GM21528 (cell line): ENCODE measurements around the gene GUCY1A1.
"Not testable (repeated sequence)": the region's sequence is repeated elsewhere in the genome, so short reads cannot be mapped to it uniquely, and the experiment has no call there.

Experiments used
- ATAC-seq: cut with Tn5 transposase; IDR thresholded peaks from one replicate; pipeline ENCODE4 v1.9.1; 2021; ENCODE audit warnings: mild to moderate bottlenecking, moderate library complexity; ENCODE audit not compliant: unreplicated experiment, low FRiP score

GUCY1A1 gene, protein sequence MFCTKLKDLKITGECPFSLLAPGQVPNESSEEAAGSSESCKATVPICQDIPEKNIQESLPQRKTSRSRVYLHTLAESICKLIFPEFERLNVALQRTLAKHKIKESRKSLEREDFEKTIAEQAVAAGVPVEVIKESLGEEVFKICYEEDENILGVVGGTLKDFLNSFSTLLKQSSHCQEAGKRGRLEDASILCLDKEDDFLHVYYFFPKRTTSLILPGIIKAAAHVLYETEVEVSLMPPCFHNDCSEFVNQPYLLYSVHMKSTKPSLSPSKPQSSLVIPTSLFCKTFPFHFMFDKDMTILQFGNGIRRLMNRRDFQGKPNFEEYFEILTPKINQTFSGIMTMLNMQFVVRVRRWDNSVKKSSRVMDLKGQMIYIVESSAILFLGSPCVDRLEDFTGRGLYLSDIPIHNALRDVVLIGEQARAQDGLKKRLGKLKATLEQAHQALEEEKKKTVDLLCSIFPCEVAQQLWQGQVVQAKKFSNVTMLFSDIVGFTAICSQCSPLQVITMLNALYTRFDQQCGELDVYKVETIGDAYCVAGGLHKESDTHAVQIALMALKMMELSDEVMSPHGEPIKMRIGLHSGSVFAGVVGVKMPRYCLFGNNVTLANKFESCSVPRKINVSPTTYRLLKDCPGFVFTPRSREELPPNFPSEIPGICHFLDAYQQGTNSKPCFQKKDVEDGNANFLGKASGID

DNA sequence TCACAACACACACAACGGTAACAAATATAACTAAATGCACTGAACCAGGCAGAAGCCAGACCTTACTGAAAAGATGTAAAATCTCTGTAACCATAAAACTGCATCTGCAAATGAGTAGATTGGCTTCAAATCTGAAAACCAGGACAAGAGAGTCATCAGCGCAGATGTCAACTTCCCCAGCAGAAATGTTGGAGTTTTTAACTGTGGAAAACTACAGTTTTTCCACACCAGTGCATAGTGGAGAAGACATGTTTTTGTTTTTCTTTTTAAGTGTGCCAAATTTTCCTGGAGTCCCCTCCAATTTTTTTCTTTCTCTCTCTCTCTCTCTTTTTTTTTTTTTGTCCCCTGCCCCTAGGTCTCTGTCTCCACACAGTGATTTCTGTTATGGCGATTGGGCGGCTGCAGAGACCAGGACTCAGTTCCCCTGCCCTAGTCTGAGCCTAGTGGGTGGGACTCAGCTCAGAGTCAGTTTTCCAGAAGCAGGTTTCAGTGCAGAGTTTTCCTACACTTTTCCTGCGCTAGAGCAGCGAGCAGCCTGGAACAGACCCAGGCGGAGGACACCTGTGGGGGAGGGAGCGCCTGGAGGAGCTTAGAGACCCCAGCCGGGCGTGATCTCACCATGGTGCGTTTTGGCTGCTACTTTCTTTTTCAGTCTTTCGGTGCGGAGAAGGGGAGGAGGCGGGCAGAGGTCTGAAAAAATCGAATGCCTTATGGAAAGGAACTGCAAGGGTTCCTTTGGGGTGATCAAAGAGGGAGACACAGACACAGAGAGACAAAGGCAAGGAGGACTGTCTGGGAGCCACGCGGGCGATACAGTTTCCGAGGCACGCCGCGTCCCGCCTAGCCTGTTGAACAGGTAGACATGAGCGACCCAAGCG is at the start of gene GUCY1A1:
Gene GUCY1A1, plus strand, starts transcription at position 505 of the 878 bp plus-strand sequence. CDS start 30,020 bp downstream, outside the sequence.
- ATAC-seq = peak; percentile 23

DNA sequence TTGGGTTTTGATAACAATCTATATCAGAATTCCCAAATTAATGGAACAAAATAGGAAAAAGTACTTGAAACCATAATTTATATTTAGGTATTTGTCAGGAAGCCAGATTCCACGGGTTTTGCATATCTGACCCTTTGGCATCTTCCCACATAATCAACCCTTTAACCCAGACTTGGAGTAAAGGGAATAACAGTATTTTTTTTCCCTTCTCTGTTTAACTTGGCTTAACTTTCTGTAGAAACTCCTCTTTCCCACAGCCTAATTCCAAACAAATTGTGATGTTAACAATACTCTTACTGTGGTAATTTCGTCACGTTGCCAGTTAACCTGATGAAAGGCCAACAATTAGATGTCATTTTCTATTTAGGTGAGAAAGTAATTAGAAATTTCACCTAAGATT is 49.4 kb upstream of the GUCY1A1 start:
- ATAC-seq = no peak

GRCh38 chr4:155618183-155618838 is 48.3 kb upstream of the GUCY1A1 start:
- no peak for ATAC-seq

- no peak for ATAC-seq
Observed at GRCh38 chr4:155620637-155621036, 46.0 kb upstream of the GUCY1A1 start.

GRCh38 chr4:155624478-155624877 is 42.2 kb upstream of the GUCY1A1 start:
- ATAC-seq = peak; percentile 92

- no peak for ATAC-seq
Observed at GRCh38 chr4:155626561-155626960, 40.1 kb upstream of the GUCY1A1 start.

DNA sequence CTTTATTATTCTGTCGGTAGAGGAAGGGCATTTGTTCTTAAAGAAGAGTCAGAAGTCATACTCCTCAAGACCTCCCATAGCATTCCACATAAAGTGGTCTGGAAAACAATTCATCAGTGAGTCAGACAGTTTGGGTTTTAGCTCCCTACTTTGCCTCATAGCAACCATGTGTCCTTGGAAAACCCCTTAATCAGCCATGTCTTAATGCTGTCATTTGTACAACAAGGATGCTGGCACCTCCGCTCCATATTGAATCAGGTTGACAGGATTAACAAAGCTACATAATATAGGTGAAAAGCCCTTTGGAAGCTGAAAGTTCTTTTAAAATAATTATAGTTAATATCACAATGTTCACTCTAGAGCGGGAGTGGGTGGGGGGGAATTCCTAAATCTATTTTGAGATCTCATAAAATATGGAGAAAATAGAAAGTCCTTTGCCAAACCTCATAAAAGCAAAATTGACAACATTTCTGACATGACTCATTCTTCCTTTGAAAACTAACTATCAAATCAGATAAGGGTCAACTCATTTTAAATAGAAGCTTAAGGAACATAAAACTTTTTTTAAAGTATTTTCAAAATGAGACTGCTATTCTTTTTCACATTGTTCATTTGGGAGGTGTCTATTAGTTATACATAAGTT is 37.3 kb upstream of the GUCY1A1 start:
- ATAC-seq = no peak

DNA sequence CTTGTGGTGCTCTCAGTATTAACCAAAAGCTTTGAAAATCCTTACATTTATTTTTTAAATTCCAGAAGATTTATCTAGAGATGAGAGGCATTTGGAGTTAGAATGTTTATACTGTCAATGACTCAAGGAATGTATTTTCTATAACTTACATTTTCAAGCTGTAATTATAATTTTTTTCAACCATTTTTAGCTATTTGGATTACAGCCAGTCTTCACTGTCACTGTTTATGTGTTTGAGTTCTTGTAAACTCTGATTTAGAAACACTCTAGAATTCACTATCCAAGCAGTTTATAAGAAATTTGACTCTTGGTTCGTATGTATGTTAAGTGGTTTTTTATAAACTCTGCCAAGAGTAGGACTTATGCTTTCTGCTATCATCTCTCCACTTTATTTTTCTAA is 36.7 kb upstream of the GUCY1A1 start:
- ATAC-seq = no peak

DNA sequence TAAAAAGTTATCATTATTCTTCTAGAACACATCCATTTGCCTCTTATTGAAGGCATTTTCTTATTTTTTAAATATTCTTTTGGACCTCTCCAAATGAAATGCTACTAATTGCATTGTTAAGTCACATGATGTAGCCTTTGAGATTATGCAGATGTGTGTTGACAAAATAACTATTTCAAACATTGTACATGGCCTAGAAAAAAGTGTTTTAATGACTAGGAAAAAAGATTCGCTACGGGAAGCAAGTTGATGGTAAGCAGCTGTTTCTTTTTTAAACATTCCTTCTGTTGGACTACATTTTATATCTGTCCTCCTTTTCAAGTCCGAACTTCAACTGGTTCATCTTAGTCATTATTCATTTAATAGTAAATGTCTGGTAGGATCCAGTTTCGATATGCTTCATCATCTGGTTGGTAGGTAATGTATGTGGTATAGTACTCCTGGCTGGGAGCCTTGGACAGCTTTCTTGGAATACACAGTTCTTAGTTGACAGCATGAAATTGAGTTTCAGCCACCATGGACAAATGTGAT is 34.3 kb upstream of the GUCY1A1 start:
- no peak for ATAC-seq

DNA sequence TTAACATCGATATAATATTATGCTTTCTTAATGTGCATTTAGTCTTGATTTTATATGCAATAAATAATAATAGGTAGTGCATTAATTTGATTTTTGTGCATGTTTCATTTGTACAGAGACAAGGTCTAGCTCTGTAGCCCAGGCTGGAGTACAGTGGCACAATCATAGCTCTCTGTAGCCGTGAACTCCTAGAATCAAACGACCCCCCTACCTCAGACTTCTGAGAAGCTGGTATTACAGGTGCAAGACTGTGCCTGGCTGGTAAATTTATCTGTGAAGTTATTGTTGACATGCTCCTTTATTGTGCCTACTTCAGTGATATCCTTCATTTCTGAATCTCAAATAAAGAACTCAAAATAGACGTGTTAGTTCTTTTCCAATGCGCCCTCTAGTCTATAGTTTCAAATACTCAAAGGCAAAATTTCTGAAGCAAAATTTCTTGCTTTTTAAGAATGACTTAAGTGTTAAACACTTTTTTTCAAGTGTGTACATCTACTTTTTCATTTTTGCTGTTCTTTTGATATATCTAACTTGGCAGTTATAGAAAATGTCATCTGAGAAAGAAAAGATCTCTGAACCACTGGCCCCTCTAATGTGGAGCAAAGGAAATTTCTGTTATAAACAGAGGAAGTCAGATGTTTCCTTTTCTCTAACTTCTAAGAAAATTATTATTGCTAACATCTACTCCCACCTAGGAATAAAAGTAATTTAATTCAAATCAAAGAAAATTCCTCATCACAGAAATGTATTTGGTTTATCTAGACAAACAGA is 28.3 kb upstream of the GUCY1A1 start:
- no peak for ATAC-seq

GRCh38 chr4:155639704-155640523 is 26.7 kb upstream of the GUCY1A1 start:
- ATAC-seq = peak; percentile 79

DNA sequence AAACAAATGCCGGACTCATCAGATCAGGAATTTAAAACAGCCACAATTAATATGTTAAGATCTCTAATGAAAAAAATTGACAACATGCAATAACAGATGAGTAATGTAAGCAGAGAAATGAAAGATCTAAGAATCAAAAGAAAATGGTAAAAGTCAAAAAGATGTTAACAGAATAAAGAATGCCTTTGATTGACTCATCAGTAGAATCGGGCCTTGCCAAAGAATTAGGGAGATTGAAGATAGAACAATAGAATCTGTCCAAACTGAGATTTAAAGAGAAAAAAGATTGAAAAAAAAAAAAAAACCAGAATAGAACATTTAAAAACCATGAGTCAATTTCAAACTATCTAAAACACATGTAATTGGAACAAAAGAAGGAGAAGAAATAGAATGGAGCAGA is 25.9 kb upstream of the GUCY1A1 start:
- no peak for ATAC-seq

- no peak for ATAC-seq
Observed at GRCh38 chr4:155643087-155643486, 23.6 kb upstream of the GUCY1A1 start.

DNA sequence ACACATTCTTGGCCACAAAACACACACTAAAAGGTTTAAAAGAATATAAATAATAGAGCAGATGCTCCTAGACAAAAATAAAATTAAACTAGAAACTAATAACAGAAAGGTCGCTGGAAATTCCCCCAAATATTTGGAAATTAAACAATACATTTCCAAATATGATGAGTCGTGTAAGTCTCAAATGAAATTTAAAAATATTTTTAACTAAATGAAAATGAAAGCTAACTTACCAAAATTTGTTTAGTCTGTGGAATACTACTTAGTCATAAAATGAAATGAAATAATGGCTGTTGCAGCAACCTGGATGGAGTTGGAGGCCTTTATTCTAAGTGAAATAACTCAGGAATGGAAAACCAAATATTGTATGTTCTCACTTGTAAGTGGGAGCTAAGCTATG is 20.6 kb upstream of the GUCY1A1 start:
- ATAC-seq = no peak

DNA sequence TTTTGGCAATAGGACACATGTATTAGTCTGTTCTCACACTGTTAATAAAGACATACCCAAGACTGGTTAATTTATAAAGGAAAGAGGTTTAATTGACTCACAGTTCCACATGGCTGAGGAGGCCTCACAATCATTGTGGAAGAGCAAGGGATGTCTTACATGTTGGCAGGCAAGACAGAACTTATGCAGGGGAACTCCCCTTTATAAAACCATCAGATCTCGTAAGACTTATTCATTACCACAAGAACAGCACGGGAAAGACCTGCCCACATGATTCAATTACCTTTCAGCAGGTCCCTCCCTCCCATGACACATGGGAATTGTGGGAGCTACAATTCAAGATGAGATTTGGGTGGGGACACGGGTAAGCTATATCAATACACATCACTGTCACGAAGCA is 15.9 kb upstream of the GUCY1A1 start:
- ATAC-seq = not testable (repeated sequence)

GRCh38 chr4:155653052-155653451 is 13.6 kb upstream of the GUCY1A1 start:
- no peak for ATAC-seq

DNA sequence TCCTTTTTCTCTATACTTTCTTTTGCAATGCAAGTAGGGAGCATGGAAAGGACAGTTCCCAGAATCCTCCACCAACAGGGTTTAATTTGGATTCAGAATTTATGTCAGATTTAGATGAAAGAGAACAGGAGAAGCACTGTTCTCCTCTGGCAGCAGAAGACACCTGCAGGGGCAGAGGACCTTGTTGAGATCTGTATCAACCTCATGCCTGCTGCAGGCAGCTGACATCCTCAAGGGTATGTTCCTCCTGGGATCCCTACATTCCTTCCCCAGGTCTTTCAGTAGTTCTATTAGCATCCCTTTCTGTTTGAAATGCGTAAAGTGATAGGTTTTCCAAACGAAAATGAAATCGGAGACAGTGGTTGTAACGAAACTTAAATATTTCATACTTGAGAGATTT is 10.6 kb upstream of the GUCY1A1 start:
- no peak for ATAC-seq

GRCh38 chr4:155657169-155657568 is 9.5 kb upstream of the GUCY1A1 start:
- no peak for ATAC-seq
